Measurements from ENCODE around the gene RWDD3.

RWDD3 gene

GRCh38 chr1:95230768-95231191 lies 3.2 kb upstream of the RWDD3 start:
- DNase-seq, result no peak

DNA sequence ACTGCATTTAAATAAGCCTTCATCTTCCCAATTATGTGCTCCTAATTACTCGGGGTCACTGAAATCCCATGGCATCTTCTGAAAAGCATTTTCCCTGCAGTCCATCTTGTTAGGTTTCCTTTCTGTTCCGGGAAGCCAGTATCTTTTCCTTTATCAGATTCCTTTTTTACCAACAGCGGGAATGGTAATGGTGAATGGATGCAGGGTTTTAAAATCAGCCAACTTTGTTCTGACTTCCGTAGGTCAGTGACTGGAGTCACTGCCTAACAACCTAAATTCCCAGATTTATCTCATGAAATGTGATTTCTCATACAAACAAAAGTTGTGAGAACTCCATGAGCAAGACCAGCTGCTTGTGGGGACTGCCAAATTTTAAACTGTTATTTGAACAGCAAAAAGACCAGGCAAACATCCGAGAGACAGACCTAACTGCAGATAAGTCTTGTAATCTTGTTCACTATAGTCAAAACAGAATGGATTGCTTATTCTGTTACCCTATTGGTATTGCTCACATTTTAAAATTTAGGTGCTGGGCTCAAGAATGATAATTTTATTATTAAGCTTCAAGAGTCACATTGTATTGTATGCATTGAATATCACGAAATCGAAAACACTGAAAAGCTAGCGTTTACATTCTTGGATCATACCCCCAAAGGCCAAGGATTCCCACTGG lies 1.2 kb upstream of the RWDD3 start:
- DNase-seq, result no peak

GRCh38 chr1:95233319-95233736 lies 682 bp upstream of the RWDD3 start:
- no peak for DNase-seq

- DNase-seq, result no peak
These were observed 3.0 kb downstream of the RWDD3 start for GRCh38 chr1:95236784-95237575.

GRCh38 chr1:95237981-95238703 lies 4.1 kb downstream of the RWDD3 start:
- DNase-seq, result no peak

GRCh38 chr1:95245029-95245428 lies 11.0 kb downstream of the RWDD3 start:
- no peak for DNase-seq

- no peak for DNase-seq
These were observed 12.5 kb downstream of the RWDD3 start for GRCh38 chr1:95246511-95246910.

DNA sequence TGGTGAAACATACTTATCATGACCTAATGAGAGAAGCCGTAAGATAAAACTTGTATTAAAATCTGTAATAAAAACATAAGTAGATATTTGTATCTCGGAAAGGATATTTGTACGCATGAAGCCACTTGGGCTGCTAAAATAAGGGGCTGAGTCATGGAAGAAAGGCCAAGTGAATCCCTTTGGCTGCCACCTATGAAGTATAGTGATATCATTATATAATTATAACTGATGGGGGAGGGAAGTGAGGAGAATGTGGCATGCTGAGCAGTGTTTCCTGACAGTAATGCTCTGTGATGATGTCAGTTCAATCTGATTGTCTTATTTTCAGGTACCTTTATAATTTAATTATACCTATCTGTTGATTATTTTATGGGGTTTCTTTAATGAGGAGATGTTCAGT lies 13.6 kb downstream of the RWDD3 start:
- no peak for DNase-seq

DNA sequence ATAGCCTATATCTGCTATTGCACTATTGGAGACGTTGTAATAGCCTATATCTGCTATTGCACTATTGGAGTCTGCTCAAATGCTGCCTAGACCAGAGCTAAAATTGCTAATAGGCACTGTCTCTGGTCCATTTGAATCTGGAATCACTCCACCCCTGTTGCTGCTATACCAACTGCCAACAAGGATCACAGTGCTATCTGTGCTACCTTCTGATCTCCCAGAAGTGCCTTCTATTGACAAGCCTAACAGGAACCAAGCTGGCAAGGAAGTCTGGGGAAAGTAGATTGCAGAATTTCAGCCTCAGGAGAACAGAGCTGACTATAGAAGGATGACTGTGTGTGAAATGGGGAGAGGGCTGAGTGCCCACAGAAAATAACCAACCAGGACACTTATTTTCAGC lies 15.9 kb downstream of the RWDD3 start:
- no peak for DNase-seq

GRCh38 chr1:95252422-95252821 lies 18.4 kb downstream of the RWDD3 start:
- no peak for DNase-seq

- DNase-seq, result no peak
These were observed 20.9 kb downstream of the RWDD3 start for GRCh38 chr1:95254959-95255358.

GRCh38 chr1:95255826-95256225 lies 21.8 kb downstream of the RWDD3 start:
- no peak for DNase-seq

GRCh38 chr1:95257758-95258157 lies 23.7 kb downstream of the RWDD3 start:
- no peak for DNase-seq

- no peak for DNase-seq
These were observed 25.2 kb downstream of the RWDD3 start for GRCh38 chr1:95259245-95259644.

DNA sequence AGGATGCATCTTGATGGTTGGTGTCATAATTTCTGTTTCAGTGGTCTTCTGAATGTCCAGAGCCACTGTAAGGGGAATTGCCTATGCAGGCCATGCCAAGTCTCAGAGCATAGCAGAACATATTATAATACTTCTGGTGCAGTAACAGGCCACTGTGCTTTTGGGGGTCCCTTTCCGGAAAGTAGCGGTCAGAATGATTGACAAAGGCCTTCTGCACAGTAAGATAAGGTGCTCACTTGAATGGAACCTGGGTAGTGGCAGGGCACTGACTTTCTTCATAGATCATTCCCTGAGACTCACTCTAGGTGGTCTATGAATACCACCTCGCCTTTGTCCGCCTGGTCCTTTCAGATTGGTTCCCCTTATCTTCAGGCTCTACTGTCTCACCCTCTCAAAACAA lies 28.9 kb downstream of the RWDD3 start:
- DNase-seq, result no peak

DNA sequence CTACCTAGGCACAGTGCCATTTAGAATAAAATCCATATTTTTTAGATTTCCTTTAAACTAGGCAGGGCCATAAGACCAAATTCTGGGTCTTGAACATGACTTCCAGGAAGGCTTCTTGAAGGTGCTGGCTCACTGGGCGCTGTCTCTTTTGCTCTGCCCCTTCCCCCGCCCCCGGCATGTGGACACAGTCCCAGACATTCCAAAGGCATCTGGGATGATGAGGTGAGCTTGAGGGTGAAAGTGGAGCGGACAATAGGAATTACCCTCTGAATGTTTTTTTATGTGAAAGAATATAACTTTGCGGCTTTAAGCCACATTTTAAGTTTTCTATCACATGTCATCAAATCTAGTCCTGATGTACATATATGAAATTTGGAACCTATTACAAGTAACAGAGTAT lies 29.4 kb downstream of the RWDD3 start:
- DNase-seq, result no peak

GRCh38 chr1:95265106-95265505 lies 31.1 kb downstream of the RWDD3 start:
- DNase-seq, result no peak

GRCh38 chr1:95276429-95276828 lies 42.4 kb downstream of the RWDD3 start:
- DNase-seq, result no peak

- DNase-seq, result no peak
These were observed 44.4 kb downstream of the RWDD3 start for GRCh38 chr1:95278173-95279006.

GRCh38 chr1:95281781-95282517 lies 47.9 kb downstream of the RWDD3 start:
- no peak for DNase-seq

- no peak for DNase-seq
These were observed 48.5 kb downstream of the RWDD3 start for GRCh38 chr1:95282518-95282895.

DNA sequence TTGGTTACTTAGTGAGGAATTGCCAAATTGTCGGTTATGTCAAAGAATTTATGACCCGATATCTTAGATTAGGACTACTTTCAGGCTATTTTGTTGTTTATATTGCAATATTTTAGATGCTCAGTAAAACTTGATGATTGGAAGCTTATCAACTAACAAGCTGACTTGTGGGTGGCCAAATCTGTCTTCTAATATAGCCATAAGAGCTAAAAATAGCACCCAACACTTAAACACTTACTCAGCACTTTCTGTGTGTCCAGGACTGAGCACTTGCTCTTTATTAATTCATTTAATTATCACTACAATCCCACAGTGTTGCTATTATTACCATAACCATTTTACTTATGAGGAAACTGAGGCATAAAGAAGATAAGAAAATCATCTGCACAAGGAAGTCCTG lies 50.4 kb downstream of the RWDD3 start:
- no peak for DNase-seq

Measured in activated CD4-positive, alpha-beta T cell treated with anti-CD3 and anti-CD28 coated beads, Interleukin-2, amount 50 U/mL, for 1 hour (primary cell).